Measurements from ENCODE around the gene AQP2. TPM values are rescaled to one million over a fixed set of nuclear protein-coding genes. Genes with fewer than 3 reads are reported as not detected.

The AQP2 gene
- total RNA-seq, 2 donors from 2014 or later: not detected

DNA sequence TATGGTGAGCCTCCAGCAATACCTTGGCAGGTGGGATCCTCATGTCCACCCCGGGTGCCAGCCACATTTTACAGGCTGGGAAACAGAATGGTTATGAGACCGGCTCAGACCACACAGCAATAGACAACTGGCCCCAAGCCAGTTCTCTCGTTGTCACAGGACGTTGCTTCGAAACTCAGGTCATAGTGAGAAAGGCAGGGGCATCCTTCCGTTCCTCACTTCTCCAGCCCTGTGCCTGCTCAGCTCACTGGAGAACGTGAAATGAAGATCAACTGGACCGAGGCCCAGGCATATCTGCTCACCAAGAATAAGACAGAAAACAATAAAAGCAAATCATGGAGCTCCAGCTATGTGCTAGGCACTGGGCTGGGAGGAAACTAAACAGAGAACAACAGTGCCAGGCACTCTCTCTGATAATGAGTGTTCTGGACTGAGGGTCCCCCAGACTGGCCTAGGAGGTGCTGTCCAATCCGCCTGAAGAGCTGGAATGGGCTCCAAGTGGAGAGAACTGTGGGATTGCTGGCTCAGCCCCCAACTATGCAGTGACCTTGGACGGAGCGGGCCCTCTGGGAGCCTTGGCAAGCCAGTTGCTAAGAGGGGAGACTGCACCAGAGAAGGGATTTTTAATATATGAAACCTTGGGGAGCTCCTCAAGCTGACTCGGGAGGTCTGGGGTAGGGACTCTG is 28.0 kb upstream of the AQP2 start:
- no peaks in the 10 kb centered on the region for H3K9me3 Mint-ChIP-seq
- H3K9ac ChIP-seq (ENCODE audit: extremely low read depth, low read length, poor library complexity, severe bottlenecking): no peak overlapping the region
- peak; percentile 43 for DNase-seq
- no peaks in the 10 kb centered on the region for H3K27me3 ChIP-seq (ENCODE audit: control insufficient read depth, insufficient read depth, low read length, poor library complexity, severe bottlenecking)
- no peaks in the 10 kb centered on the region for H3K9me3 ChIP-seq (ENCODE audit: control insufficient read depth, low read length)
- WGBS, 2 experiments (ENCODE audit: insufficient coverage in 1 of 2, insufficient read length in 1 of 2): 94% methylated on average over 11 to 12 of the region's 12 CpGs
- no peaks in the 10 kb centered on the region for H3K36me3 Mint-ChIP-seq (ENCODE audit: low read depth)
- H3K27ac Mint-ChIP-seq: no peak overlapping the region
- H3K27ac ChIP-seq (ENCODE audit: low read depth, low read length): no peak overlapping the region
- peaks cover 14% of the 10 kb centered on the region for H3K27me3 Mint-ChIP-seq (ENCODE audit: insufficient read depth)
- H3K4me1 ChIP-seq (ENCODE audit: control insufficient read depth, insufficient read depth, low read length): no peaks in the 10 kb centered on the region
- no peaks in the 10 kb centered on the region for H3K36me3 ChIP-seq (ENCODE audit: control insufficient read depth, insufficient read depth, low read length)
- H3K4me3 Mint-ChIP-seq: no peak overlapping the region
- no peak overlapping the region for H3K4me3 ChIP-seq (ENCODE audit: low read length)
- H3K4me1 Mint-ChIP-seq: no peaks in the 10 kb centered on the region
- TF ChIP-seq, protein P1, sequence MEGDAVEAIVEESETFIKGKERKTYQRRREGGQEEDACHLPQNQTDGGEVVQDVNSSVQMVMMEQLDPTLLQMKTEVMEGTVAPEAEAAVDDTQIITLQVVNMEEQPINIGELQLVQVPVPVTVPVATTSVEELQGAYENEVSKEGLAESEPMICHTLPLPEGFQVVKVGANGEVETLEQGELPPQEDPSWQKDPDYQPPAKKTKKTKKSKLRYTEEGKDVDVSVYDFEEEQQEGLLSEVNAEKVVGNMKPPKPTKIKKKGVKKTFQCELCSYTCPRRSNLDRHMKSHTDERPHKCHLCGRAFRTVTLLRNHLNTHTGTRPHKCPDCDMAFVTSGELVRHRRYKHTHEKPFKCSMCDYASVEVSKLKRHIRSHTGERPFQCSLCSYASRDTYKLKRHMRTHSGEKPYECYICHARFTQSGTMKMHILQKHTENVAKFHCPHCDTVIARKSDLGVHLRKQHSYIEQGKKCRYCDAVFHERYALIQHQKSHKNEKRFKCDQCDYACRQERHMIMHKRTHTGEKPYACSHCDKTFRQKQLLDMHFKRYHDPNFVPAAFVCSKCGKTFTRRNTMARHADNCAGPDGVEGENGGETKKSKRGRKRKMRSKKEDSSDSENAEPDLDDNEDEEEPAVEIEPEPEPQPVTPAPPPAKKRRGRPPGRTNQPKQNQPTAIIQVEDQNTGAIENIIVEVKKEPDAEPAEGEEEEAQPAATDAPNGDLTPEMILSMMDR (conservative IDR thresholded peaks at IDR 0.05): no peak

DNA sequence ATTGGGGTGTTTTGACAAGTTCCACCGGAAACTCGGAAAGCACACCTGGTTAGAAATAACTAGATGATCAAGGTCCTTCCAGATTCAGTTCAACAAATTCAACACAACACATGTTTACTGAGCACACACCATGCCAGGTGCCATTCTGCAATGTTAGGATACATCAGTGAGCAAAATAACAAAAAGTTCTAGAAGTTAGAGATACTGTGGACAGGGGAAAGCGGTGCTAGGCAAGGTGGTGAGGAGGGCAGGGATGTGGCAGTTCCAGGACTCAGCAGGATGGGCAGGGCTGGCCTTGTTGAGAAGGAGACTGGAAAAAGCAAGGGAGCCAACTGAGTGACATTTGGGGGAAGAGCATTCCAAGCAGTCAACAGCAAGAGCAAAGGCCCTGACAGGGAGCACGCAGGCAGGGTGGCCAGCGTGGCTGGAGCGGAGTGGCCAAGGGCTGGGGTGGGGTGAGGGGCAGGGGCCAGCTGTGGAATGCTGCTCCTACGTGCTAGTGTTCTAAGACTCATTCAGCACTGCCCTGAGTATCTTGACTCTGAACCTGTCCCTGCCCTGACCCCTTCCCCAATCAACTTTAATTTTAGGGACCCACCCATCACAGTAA is 27.4 kb upstream of the AQP2 start:
- H3K4me1 ChIP-seq (ENCODE audit: control insufficient read depth, insufficient read depth, low read length): no peaks in the 10 kb centered on the region
- H3K4me1 Mint-ChIP-seq: no peaks in the 10 kb centered on the region
- no peaks in the 10 kb centered on the region for H3K36me3 ChIP-seq (ENCODE audit: control insufficient read depth, insufficient read depth, low read length)
- WGBS, 2 experiments (ENCODE audit: insufficient coverage in 1 of 2, insufficient read length in 1 of 2): 83 to 89% methylated on average over 7 of the region's 7 CpGs
- TF ChIP-seq, protein P1 (conservative IDR thresholded peaks at IDR 0.05): no peak
- H3K4me3 Mint-ChIP-seq: no peak overlapping the region
- no peak overlapping the region for H3K27ac Mint-ChIP-seq
- H3K9me3 Mint-ChIP-seq: no peaks in the 10 kb centered on the region
- no peak overlapping the region for H3K27ac ChIP-seq (ENCODE audit: low read depth, low read length)
- no peaks in the 10 kb centered on the region for H3K27me3 ChIP-seq (ENCODE audit: control insufficient read depth, insufficient read depth, low read length, poor library complexity, severe bottlenecking)
- no peaks in the 10 kb centered on the region for H3K9me3 ChIP-seq (ENCODE audit: control insufficient read depth, low read length)
- H3K36me3 Mint-ChIP-seq (ENCODE audit: low read depth): no peaks in the 10 kb centered on the region
- no peak overlapping the region for H3K9ac ChIP-seq (ENCODE audit: extremely low read depth, low read length, poor library complexity, severe bottlenecking)
- H3K4me3 ChIP-seq (ENCODE audit: low read length): no peak overlapping the region
- DNase-seq: peak; percentile 49
- peaks cover 20% of the 10 kb centered on the region for H3K27me3 Mint-ChIP-seq (ENCODE audit: insufficient read depth)

DNA sequence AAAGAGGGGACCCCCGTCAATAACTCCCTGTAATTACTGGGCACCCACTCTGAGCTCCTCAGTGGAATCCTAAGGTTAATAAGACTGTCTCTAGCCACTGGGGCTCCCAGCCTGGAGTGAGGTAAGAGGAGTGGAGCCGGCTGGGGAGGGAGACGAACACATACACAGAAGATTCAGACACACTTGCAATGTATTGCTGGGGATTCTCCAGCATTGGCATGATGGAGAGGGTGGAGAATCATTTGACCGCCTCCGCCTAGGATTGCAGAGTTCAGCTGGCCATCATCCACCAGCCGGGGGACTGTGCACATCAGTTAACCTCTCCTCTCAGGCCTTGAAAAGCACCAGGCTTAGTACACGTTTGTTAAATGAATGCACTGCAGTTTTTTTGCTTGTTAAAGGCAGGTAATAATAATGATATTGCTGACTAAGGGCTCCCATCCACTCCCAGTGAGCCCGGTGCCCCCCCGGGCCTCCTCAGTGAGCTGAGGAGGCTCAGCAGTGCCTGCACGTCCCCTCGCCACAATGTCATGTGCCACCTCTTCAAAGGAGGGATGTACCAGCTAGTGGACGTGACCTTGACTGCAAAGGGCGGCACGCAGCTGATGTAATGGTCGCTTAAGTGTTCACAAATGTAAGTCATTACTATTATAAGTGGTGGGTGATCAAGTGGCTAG is 26.5 kb upstream of the AQP2 start:
- Mint-ChIP-seq H3K27ac (no peak overlapping the region), H3K4me1 (no peaks in the 10 kb centered on the region), H3K4me3 (no peak overlapping the region), H3K36me3 (ENCODE audit: low read depth) (no peaks in the 10 kb centered on the region), H3K9me3 (no peaks in the 10 kb centered on the region), H3K27me3 (ENCODE audit: insufficient read depth) (peaks cover 29% of the 10 kb centered on the region)
- H3K9ac ChIP-seq (ENCODE audit: extremely low read depth, low read length, poor library complexity, severe bottlenecking): no peak overlapping the region
- H3K27me3 ChIP-seq (ENCODE audit: control insufficient read depth, insufficient read depth, low read length, poor library complexity, severe bottlenecking): peaks cover under 1% of the 10 kb centered on the region
- H3K4me3 ChIP-seq (ENCODE audit: low read length): no peak overlapping the region
- no peak overlapping the region for H3K27ac ChIP-seq (ENCODE audit: low read depth, low read length)
- H3K36me3 ChIP-seq (ENCODE audit: control insufficient read depth, insufficient read depth, low read length): no peaks in the 10 kb centered on the region
- no peaks in the 10 kb centered on the region for H3K4me1 ChIP-seq (ENCODE audit: control insufficient read depth, insufficient read depth, low read length)
- TF ChIP-seq, protein P1 (conservative IDR thresholded peaks at IDR 0.05): no peak
- WGBS, 2 experiments (ENCODE audit: insufficient coverage in 1 of 2, insufficient read length in 1 of 2): 89 to 92% methylated on average over 9 to 15 of the region's 15 CpGs
- no peaks in the 10 kb centered on the region for H3K9me3 ChIP-seq (ENCODE audit: control insufficient read depth, low read length)
- peak; percentile 43 for DNase-seq
